ENCODE data around the gene PDE11A.

- TF ChIP-seq, protein P1, sequence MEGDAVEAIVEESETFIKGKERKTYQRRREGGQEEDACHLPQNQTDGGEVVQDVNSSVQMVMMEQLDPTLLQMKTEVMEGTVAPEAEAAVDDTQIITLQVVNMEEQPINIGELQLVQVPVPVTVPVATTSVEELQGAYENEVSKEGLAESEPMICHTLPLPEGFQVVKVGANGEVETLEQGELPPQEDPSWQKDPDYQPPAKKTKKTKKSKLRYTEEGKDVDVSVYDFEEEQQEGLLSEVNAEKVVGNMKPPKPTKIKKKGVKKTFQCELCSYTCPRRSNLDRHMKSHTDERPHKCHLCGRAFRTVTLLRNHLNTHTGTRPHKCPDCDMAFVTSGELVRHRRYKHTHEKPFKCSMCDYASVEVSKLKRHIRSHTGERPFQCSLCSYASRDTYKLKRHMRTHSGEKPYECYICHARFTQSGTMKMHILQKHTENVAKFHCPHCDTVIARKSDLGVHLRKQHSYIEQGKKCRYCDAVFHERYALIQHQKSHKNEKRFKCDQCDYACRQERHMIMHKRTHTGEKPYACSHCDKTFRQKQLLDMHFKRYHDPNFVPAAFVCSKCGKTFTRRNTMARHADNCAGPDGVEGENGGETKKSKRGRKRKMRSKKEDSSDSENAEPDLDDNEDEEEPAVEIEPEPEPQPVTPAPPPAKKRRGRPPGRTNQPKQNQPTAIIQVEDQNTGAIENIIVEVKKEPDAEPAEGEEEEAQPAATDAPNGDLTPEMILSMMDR (IDR thresholded peaks at IDR 0.05) = no peak
- TF ChIP-seq POLR2A (IDR thresholded peaks at IDR 0.05) = no peak
Observed at GRCh38 chr2:178101321-178102079, 28.9 kb upstream of the PDE11A start.

Measured in lower leg skin (tissue), 3 donors.